ENCODE measurements around the gene WDR73.
"Not testable (repeated sequence)": the region's sequence is repeated elsewhere in the genome, so short reads cannot be mapped to it uniquely, and the experiment has no call there.

DNA sequence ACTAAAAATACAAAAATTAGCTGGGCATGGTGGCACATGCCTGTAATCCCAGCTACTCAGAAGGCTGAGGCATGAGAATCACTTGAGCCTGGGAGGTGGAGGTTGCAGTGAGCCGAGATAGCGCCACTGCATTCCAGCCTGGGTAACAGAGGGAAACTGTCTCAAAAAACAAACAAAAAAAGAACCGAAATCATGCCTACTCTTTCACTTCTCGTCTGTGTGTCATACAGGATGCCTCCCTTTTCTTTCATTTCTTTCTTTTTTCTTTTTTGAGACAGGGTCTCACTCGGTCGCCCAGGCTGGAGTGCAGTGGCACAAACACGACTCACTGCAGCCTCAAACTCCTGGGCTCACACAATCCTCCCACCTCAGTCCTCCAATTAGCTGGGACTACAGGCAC, 32.4 kb upstream of the WDR73 start:
- TF ChIP-seq, protein P1, sequence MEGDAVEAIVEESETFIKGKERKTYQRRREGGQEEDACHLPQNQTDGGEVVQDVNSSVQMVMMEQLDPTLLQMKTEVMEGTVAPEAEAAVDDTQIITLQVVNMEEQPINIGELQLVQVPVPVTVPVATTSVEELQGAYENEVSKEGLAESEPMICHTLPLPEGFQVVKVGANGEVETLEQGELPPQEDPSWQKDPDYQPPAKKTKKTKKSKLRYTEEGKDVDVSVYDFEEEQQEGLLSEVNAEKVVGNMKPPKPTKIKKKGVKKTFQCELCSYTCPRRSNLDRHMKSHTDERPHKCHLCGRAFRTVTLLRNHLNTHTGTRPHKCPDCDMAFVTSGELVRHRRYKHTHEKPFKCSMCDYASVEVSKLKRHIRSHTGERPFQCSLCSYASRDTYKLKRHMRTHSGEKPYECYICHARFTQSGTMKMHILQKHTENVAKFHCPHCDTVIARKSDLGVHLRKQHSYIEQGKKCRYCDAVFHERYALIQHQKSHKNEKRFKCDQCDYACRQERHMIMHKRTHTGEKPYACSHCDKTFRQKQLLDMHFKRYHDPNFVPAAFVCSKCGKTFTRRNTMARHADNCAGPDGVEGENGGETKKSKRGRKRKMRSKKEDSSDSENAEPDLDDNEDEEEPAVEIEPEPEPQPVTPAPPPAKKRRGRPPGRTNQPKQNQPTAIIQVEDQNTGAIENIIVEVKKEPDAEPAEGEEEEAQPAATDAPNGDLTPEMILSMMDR (conservative IDR thresholded peaks at IDR 0.05 in 1 of 2, IDR thresholded peaks at IDR 0.05 in 1 of 2; ENCODE audit: extremely low read depth in 1 of 2, insufficient read depth in 1 of 2, low read depth in 1 of 2, low read length in 2 of 2) = not testable (repeated sequence)
- not testable (repeated sequence) for TF ChIP-seq EZH2 (IDR thresholded peaks at IDR 0.05; ENCODE audit: borderline replicate concordance, low read length)
